AG10803 (cell line): ENCODE results near the gene SLC36A2.

Experiments
- DNase-seq: peaks from one replicate; pipeline ENCODE4 v3.0.0; 2010; ENCODE audit warnings: low read depth
- H3K4me3 ChIP-seq: 2 replicates; pipeline ENCODE4 v1.5.1; 2011; ENCODE audit warnings: mild to moderate bottlenecking, low read length, control low read depth
- CTCF ChIP-seq: conservative IDR thresholded peaks from 2 replicates; pipeline ENCODE4 v1.5.1; 2011; ENCODE audit warnings: mild to moderate bottlenecking, low read length, control low read depth, inconsistent platforms

The SLC36A2 gene

GRCh38 chr5:151284392-151284967 lies 62.9 kb downstream of the SLC36A2 start:
- no peak for TF ChIP-seq CTCF
- no peak overlapping the region for H3K4me3 ChIP-seq
- no peak for DNase-seq

- H3K4me3 ChIP-seq, result no peak overlapping the region
- no peak for DNase-seq
- TF ChIP-seq CTCF, result no peak
Measured at GRCh38 chr5:151283120-151283825, 64.1 kb downstream of the SLC36A2 start.

- DNase-seq, result no peak
- no peak overlapping the region for H3K4me3 ChIP-seq
- TF ChIP-seq CTCF, result no peak
Measured at GRCh38 chr5:151281001-151281639, 66.2 kb downstream of the SLC36A2 start.

- no peak for TF ChIP-seq CTCF
- no peak for DNase-seq
- no peak overlapping the region for H3K4me3 ChIP-seq
Measured at GRCh38 chr5:151280443-151280842, 66.9 kb downstream of the SLC36A2 start.

- no peak for DNase-seq
- H3K4me3 ChIP-seq, result no peak overlapping the region
- no peak for TF ChIP-seq CTCF
Measured at GRCh38 chr5:151278845-151279244, 68.5 kb downstream of the SLC36A2 start.

- DNase-seq, result no peak
- TF ChIP-seq CTCF, result no peak
- no peak overlapping the region for H3K4me3 ChIP-seq
Measured at GRCh38 chr5:151275803-151276202, 71.6 kb downstream of the SLC36A2 start.

GRCh38 chr5:151274666-151275065 lies 72.7 kb downstream of the SLC36A2 start:
- DNase-seq, result no peak
- no peak overlapping the region for H3K4me3 ChIP-seq
- TF ChIP-seq CTCF, result no peak
